Breast epithelium (tissue), 4 donors: ENCODE measurements around the gene SLC2A13. TPM values are rescaled to one million over a fixed set of nuclear protein-coding genes. Genes with fewer than 3 reads are reported as not detected.

Source experiments
- DNase-seq, 2 donors: peaks; one replicate each; pipeline ENCODE4 v3.0.0-alpha.2; 2019; ENCODE audit warnings: low spot score in 2 of 2
- H3K27ac ChIP-seq, 2 donors: fragments of 200-600 bp; sonication (generic) in 1 of 2; one replicate each; pipeline ENCODE4 v1.5.1; 2016 to 2019; ENCODE audit warnings: mild to moderate bottlenecking in 1 of 2
- H3K27me3 ChIP-seq, 2 donors: fragments of 200-600 bp; sonication (generic) in 1 of 2; one replicate each; pipeline versions ENCODE4 v1.5.1 to v1.6.0; 2017 to 2019; ENCODE audit warnings: control low read depth in 1 of 2, mild to moderate bottlenecking in 1 of 2
- H3K36me3 ChIP-seq: fragments of 200-600 bp; one replicate; pipeline ENCODE4 v1.5.1; 2019
- H3K4me1 ChIP-seq, 2 donors: fragments of 200-600 bp; sonication (generic); one replicate each; pipeline ENCODE4 v1.5.1; 2016 to 2019; ENCODE audit warnings: control low read depth in 1 of 2
- H3K4me3 ChIP-seq, 3 donors: fragments of 200-600 bp; sonication (generic); 1 replicate in 2 of 3; 2 replicates in 1 of 3; pipeline ENCODE4 v1.5.1; 2016 to 2019; ENCODE audit warnings: mild to moderate bottlenecking in 3 of 3, moderate library complexity in 2 of 3
- H3K9me3 ChIP-seq, 2 donors: fragments of 200-600 bp; sonication (generic) in 1 of 2; one replicate each; pipeline ENCODE4 v1.5.1; 2016 to 2019; ENCODE audit warnings: control low read depth in 1 of 2
- CTCF ChIP-seq, 3 donors: fragments of 450-650 bp; IDR thresholded peaks; one replicate each; pipeline ENCODE4 v1.5.1; 2016 to 2017; ENCODE audit warnings: antibody characterized with exemption in 3 of 3, mild to moderate bottlenecking in 3 of 3, moderate library complexity in 3 of 3
- POLR2A ChIP-seq: fragments of 450-650 bp; IDR thresholded peaks from one replicate; pipeline ENCODE4 v1.6.1; 2016; ENCODE audit warnings: antibody characterized with exemption, mild to moderate bottlenecking, moderate library complexity
- POLR2AphosphoS5 ChIP-seq, 3 donors: sonication (generic); formaldehyde crosslinking; IDR thresholded peaks; one replicate each; pipeline ENCODE4 v1.6.1; 2017; ENCODE audit warnings: antibody characterized with exemption in 3 of 3
- intact Hi-C: fragments of 100-400 bp; cut with DNase I; formaldehyde crosslinking; loops from one replicate; pipeline ENCODE4 v1.15.1; 2023; ENCODE audit warnings: low total_unique reads
- total RNA-seq, 3 donors: library from RNA; depleted of rRNA; stranded (reverse); fragments of >200 nt; gene quantifications; one replicate each; pipeline ENCODE4 v1.1.0, GENCODE V29; 2016

SLC2A13 gene
- total RNA-seq, 3 donors from 2014 or later = 17.1 to 32.2 (median 22.0) TPM

- no peak for DNase-seq
- Histone ChIP-seq H3K9me3 (no peaks in the 10 kb centered on the region), H3K36me3 (no peaks in the 10 kb centered on the region), H3K27ac (no peak overlapping the region), H3K27me3 (no peaks in the 10 kb centered on the region), H3K4me1 (no peaks in the 10 kb centered on the region), H3K4me3 (no peak overlapping the region)
- intact Hi-C loops = no loop called here
- TF ChIP-seq CTCF (IDR thresholded peaks at IDR 0.05) = no peak
- no peak for TF ChIP-seq POLR2A
- no peak for TF ChIP-seq POLR2AphosphoS5 (IDR thresholded peaks at IDR 0.05)
Observed at GRCh38 chr12:39831587-39832315, 274.1 kb downstream of the SLC2A13 start.

- intact Hi-C loops = no loop called here
- no peak overlapping the region for H3K4me3 ChIP-seq
- no peaks in the 10 kb centered on the region for H3K9me3 ChIP-seq
- no peak overlapping the region for H3K27ac ChIP-seq
- H3K27me3 ChIP-seq = no peaks in the 10 kb centered on the region
- no peak for DNase-seq
- H3K4me1 ChIP-seq = no peaks in the 10 kb centered on the region
- no peak for TF ChIP-seq POLR2AphosphoS5 (IDR thresholded peaks at IDR 0.05)
- TF ChIP-seq POLR2A = no peak
- no peak for TF ChIP-seq CTCF (IDR thresholded peaks at IDR 0.05)
- no peaks in the 10 kb centered on the region for H3K36me3 ChIP-seq
Observed at GRCh38 chr12:39830852-39831520, 274.9 kb downstream of the SLC2A13 start.

- Histone ChIP-seq H3K27me3 (no peaks in the 10 kb centered on the region), H3K27ac (no peak overlapping the region), H3K9me3 (no peaks in the 10 kb centered on the region), H3K4me3 (no peak overlapping the region), H3K36me3 (no peaks in the 10 kb centered on the region), H3K4me1 (no peaks in the 10 kb centered on the region)
- no peak for DNase-seq
- intact Hi-C loops = no loop called here
- TF ChIP-seq POLR2AphosphoS5 (IDR thresholded peaks at IDR 0.05) = no peak
- TF ChIP-seq POLR2A = no peak
- TF ChIP-seq CTCF (IDR thresholded peaks at IDR 0.05) = no peak
Observed at GRCh38 chr12:39830171-39830570, 275.7 kb downstream of the SLC2A13 start.

- Histone ChIP-seq H3K27me3 (no peaks in the 10 kb centered on the region), H3K4me1 (no peaks in the 10 kb centered on the region)
- no peak for TF ChIP-seq CTCF (IDR thresholded peaks at IDR 0.05)
- no peak for TF ChIP-seq POLR2AphosphoS5 (IDR thresholded peaks at IDR 0.05)
- TF ChIP-seq POLR2A = no peak
Observed at GRCh38 chr12:39824505-39825212, 281.2 kb downstream of the SLC2A13 start.

More at GRCh38 chr12:39824505-39825212, 281.2 kb downstream of the SLC2A13 start:
- no peak for DNase-seq
- H3K4me3 ChIP-seq = no peak overlapping the region
- no peaks in the 10 kb centered on the region for H3K36me3 ChIP-seq
- H3K9me3 ChIP-seq = no peaks in the 10 kb centered on the region
- intact Hi-C loops = no loop called here
- no peak overlapping the region for H3K27ac ChIP-seq
